ENCODE results near the gene AFF3.

Gene AFF3

DNA sequence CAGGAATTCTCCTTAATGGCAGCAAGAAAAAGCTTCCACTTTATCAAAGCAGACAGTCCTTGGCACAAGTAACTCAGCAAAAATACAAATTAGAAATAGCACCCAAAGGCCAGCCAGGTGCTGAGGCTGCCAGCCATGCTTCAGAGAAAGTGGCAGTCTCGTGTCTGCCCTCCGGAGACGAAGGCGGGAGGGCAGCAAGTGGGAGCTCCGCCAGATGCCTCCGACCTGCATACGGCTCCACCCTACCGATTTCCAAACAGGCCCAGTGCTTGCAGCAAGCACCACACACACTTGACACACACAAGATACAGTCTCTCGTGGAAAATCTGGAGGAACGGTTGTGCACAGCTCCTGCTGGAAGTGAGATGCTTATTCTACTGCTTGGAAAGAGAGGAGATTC, 517.7 kb downstream of the AFF3 start:
- H2AFZ ChIP-seq (ENCODE audit: low read length), result no peak overlapping the region

DNA sequence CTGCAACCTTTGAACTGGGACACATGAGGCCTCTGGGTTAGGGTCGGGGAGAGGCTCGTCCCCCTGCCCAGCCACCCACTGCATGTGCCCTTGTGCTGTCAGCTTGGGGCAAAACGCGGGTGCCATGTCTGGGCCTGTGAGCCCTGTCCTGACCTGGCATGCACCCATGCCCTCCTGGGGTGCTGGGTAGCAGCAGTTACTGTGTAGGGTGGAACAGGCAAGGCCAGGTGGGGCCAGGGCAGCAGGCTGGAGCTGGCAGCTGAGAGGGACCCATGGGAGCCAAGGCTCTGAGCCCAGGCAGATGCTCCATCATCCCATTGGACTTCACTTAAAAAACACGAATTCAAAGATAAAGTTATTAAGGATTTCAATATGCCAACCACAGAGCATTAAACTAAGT, 518.8 kb downstream of the AFF3 start:
- Histone ChIP-seq H3K27ac (ENCODE audit: low read depth, low read length, poor library complexity, severe bottlenecking) (peak overlapping the region; percentile 65), H3K9me2 (ENCODE audit: low read depth, low read length) (no peaks in the 10 kb centered on the region), H3K9me3 (ENCODE audit: low read length) (no peaks in the 10 kb centered on the region), H3K4me1 (ENCODE audit: insufficient read depth, low read length, severe bottlenecking) (peaks cover 56% of the 10 kb centered on the region), H3K79me2 (ENCODE audit: insufficient read depth, low read length) (no peaks in the 10 kb centered on the region), H3K36me3 (ENCODE audit: insufficient read depth, low read length) (peaks cover 22% of the 10 kb centered on the region), H2AFZ (ENCODE audit: low read length) (no peak overlapping the region), H3F3A (ENCODE audit: insufficient read depth, low read length) (no peaks in the 10 kb centered on the region), H3K9ac (ENCODE audit: low read length) (no peak overlapping the region), H3K27me3 (ENCODE audit: insufficient read depth, low read length) (no peaks in the 10 kb centered on the region), H3K4me3 (ENCODE audit: low read depth, low read length, poor library complexity, severe bottlenecking) (no peak overlapping the region), H4K20me1 (ENCODE audit: insufficient read depth, low read length) (no peaks in the 10 kb centered on the region), H3K4me2 (ENCODE audit: low read length) (no peak overlapping the region)
- TF ChIP-seq, protein P1, sequence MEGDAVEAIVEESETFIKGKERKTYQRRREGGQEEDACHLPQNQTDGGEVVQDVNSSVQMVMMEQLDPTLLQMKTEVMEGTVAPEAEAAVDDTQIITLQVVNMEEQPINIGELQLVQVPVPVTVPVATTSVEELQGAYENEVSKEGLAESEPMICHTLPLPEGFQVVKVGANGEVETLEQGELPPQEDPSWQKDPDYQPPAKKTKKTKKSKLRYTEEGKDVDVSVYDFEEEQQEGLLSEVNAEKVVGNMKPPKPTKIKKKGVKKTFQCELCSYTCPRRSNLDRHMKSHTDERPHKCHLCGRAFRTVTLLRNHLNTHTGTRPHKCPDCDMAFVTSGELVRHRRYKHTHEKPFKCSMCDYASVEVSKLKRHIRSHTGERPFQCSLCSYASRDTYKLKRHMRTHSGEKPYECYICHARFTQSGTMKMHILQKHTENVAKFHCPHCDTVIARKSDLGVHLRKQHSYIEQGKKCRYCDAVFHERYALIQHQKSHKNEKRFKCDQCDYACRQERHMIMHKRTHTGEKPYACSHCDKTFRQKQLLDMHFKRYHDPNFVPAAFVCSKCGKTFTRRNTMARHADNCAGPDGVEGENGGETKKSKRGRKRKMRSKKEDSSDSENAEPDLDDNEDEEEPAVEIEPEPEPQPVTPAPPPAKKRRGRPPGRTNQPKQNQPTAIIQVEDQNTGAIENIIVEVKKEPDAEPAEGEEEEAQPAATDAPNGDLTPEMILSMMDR (IDR thresholded peaks at IDR 0.05; ENCODE audit: low read length), result no peak
- no peak for TF ChIP-seq EZH2 (IDR thresholded peaks at IDR 0.05; ENCODE audit: borderline replicate concordance, low read length)

More for the DNA sequence above, 517.7 kb downstream of the AFF3 start:
- Histone ChIP-seq H3K4me2 (ENCODE audit: low read length) (no peak overlapping the region), H3F3A (ENCODE audit: insufficient read depth, low read length) (no peaks in the 10 kb centered on the region), H3K9me2 (ENCODE audit: low read depth, low read length) (no peaks in the 10 kb centered on the region), H3K9ac (ENCODE audit: low read length) (no peak overlapping the region; the same call in 1 of the 2 replicates), H3K4me1 (ENCODE audit: insufficient read depth, low read length, severe bottlenecking) (peaks cover 48% of the 10 kb centered on the region), H4K20me1 (ENCODE audit: insufficient read depth, low read length) (no peaks in the 10 kb centered on the region), H3K27ac (ENCODE audit: low read depth, low read length, poor library complexity, severe bottlenecking) (peak overlapping the region; percentile 50), H3K27me3 (ENCODE audit: insufficient read depth, low read length) (no peaks in the 10 kb centered on the region), H3K36me3 (ENCODE audit: insufficient read depth, low read length) (peaks cover 28% of the 10 kb centered on the region), H3K9me3 (ENCODE audit: low read length) (no peaks in the 10 kb centered on the region), H3K79me2 (ENCODE audit: insufficient read depth, low read length) (no peaks in the 10 kb centered on the region), H3K4me3 (ENCODE audit: low read depth, low read length, poor library complexity, severe bottlenecking) (no peak overlapping the region)
- TF ChIP-seq EZH2 (IDR thresholded peaks at IDR 0.05; ENCODE audit: borderline replicate concordance, low read length), result no peak
- TF ChIP-seq, protein P1 (IDR thresholded peaks at IDR 0.05; ENCODE audit: low read length), result no peak

DNA sequence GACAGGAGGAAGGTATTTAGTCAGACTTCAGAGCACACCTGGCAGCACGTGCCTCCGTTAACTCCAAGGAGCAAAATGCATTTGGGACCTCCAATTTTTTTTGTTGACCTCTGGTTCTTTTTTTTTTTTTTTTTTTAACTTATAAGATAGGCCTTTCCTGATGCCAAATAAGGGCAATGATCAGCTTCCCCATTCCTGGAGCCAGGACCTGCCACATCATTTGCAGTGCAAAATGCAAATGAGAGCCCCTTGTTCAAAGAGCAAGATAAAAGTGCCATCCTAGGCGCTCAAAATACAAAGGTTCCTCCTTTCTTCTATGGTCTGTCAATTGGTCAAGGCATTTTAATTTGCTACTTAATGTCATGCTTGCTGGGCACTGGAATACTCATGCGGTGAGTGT, 519.4 kb downstream of the AFF3 start:
- Histone ChIP-seq H3K4me2 (ENCODE audit: low read length) (no peak overlapping the region), H3K9me3 (ENCODE audit: low read length) (no peaks in the 10 kb centered on the region), H3K4me1 (ENCODE audit: insufficient read depth, low read length, severe bottlenecking) (peaks cover 56% of the 10 kb centered on the region)

More for the DNA sequence above, 519.4 kb downstream of the AFF3 start:
- H3K27ac ChIP-seq (ENCODE audit: low read depth, low read length, poor library complexity, severe bottlenecking), result peak overlapping the region; percentile 65
- H3K9ac ChIP-seq (ENCODE audit: low read length), result no peak overlapping the region
- no peaks in the 10 kb centered on the region for H4K20me1 ChIP-seq (ENCODE audit: insufficient read depth, low read length)
- peaks cover 22% of the 10 kb centered on the region for H3K36me3 ChIP-seq (ENCODE audit: insufficient read depth, low read length)
- no peak overlapping the region for H3K4me3 ChIP-seq (ENCODE audit: low read depth, low read length, poor library complexity, severe bottlenecking)
- H3K9me2 ChIP-seq (ENCODE audit: low read depth, low read length), result no peaks in the 10 kb centered on the region
- no peak for TF ChIP-seq EZH2 (IDR thresholded peaks at IDR 0.05; ENCODE audit: borderline replicate concordance, low read length)
- TF ChIP-seq, protein P1 (IDR thresholded peaks at IDR 0.05; ENCODE audit: low read length), result no peak
- H3F3A ChIP-seq (ENCODE audit: insufficient read depth, low read length), result no peaks in the 10 kb centered on the region
- no peaks in the 10 kb centered on the region for H3K79me2 ChIP-seq (ENCODE audit: insufficient read depth, low read length)
- H2AFZ ChIP-seq (ENCODE audit: low read length), result no peak overlapping the region
- H3K27me3 ChIP-seq (ENCODE audit: insufficient read depth, low read length), result no peaks in the 10 kb centered on the region

All from OCI-LY1 (cell line).